PC-3 (cell line): Measurements from ENCODE around the gene ADGRG3. TPM values are rescaled to one million over a fixed set of nuclear protein-coding genes. Genes with fewer than 3 reads are reported as not detected.

Experiments
- ATAC-seq: fragments of 200-7000 bp; cut with Tn5 transposase; 2 replicates; pipeline ENCODE4 v1.9.1; 2020; ENCODE audit warnings: mild to moderate bottlenecking, moderate library complexity
- BruUV-seq: library from RNA; stranded (reverse); fragments of 400-500 nt; replicated peaks from 2 replicates; lab custom pipeline; 2021; lab: Mats Ljungman, UMichigan
- CTCF ChIA-PET: fragments of 300-600 bp; sonication (Branson Sonifier 250); formaldehyde crosslinking; loops from one replicate; lab custom pipeline; 2022; ENCODE audit warnings: antibody characterized with exemption; lab: Charles Lee
- POLR2A ChIA-PET: fragments of 300-600 bp; sonication (Branson Sonifier 250); formaldehyde crosslinking; loops from one replicate; lab custom pipeline; 2022; ENCODE audit warnings: antibody characterized with exemption; ENCODE audit not compliant: unreplicated experiment; lab: Charles Lee
- DNase-seq: peaks from one replicate; pipeline ENCODE4 v3.0.0-alpha.2; 2015
- H2AFZ ChIP-seq: fragments of 300-600 bp; sonication (generic); 2 replicates; pipeline ENCODE4 v1.6.0; 2016; ENCODE audit warnings: antibody characterized with exemption, low read length
- H3F3A ChIP-seq: fragments of 300-600 bp; sonication (generic); one replicate; pipeline ENCODE4 v1.6.0; 2017; ENCODE audit warnings: antibody characterized with exemption, low read length, control low read depth, mild to moderate bottlenecking; ENCODE audit not compliant: unreplicated experiment
- H3K27ac ChIP-seq: fragments of 300-600 bp; sonication (generic); 2 replicates; pipeline ENCODE4 v1.5.1; 2016; ENCODE audit warnings: mild to moderate bottlenecking, low read length
- H3K27me3 ChIP-seq: fragments of 300-600 bp; sonication (generic); 2 replicates; pipeline ENCODE4 v1.6.1; 2016; ENCODE audit warnings: low read length, mixed read lengths
- H3K36me3 ChIP-seq: fragments of 300-600 bp; sonication (generic); 2 replicates; pipeline ENCODE4 v1.6.1; 2016; ENCODE audit warnings: low read depth, mixed run types, low read length, mixed read lengths
- H3K4me1 ChIP-seq: fragments of 300-600 bp; sonication (generic); 2 replicates; pipeline ENCODE4 v1.5.1; 2016; ENCODE audit warnings: low read length; ENCODE audit not compliant: insufficient read depth
- H3K4me2 ChIP-seq: fragments of 300-600 bp; sonication (generic); 2 replicates; pipeline ENCODE4 v1.6.0; 2016; ENCODE audit warnings: low read length
- H3K4me3 ChIP-seq: fragments of 300-600 bp; sonication (generic); 2 replicates; pipeline ENCODE4 v1.5.1; 2016; ENCODE audit warnings: mild to moderate bottlenecking, low read length, mixed read lengths
- H3K79me2 ChIP-seq: fragments of 300-600 bp; sonication (generic); 2 replicates; pipeline ENCODE4 v1.6.1; 2017; ENCODE audit warnings: low read length, mixed read lengths
- H3K9ac ChIP-seq: fragments of 300-600 bp; sonication (generic); 2 replicates; pipeline ENCODE4 v1.6.0; 2016; ENCODE audit warnings: mild to moderate bottlenecking, low read length
- H3K9me2 ChIP-seq: fragments of 300-600 bp; sonication (generic); replicated peaks from 2 replicates; pipeline ENCODE4 v1.6.1; 2016; ENCODE audit warnings: mixed run types, low read length, mixed read lengths
- H3K9me3 ChIP-seq: fragments of 300-600 bp; sonication (generic); 2 replicates; pipeline ENCODE4 v1.6.1; 2016; ENCODE audit warnings: low read length, mixed read lengths
- H4K20me1 ChIP-seq: fragments of 300-600 bp; sonication (generic); 2 replicates; pipeline ENCODE4 v1.6.1; 2016; ENCODE audit warnings: low read length, mixed read lengths
- CTCF ChIP-seq: fragments of 300-600 bp; sonication (generic); conservative IDR thresholded peaks from 2 replicates; pipeline ENCODE4 v1.5.1; 2017; ENCODE audit warnings: antibody characterized with exemption, low read depth, mild to moderate bottlenecking, low read length
- EZH2 ChIP-seq: fragments of 300-600 bp; sonication (generic); IDR thresholded peaks from one replicate; pipeline ENCODE4 v1.6.1; 2017; ENCODE audit warnings: antibody characterized with exemption, mild to moderate bottlenecking, low read length; ENCODE audit not compliant: unreplicated experiment
- EZH2phosphoT487 ChIP-seq: fragments of 300-600 bp; sonication (generic); IDR thresholded peaks from 2 replicates; pipeline ENCODE4 v1.6.1; 2018; ENCODE audit warnings: mild to moderate bottlenecking, antibody characterized with exemption, low read length, borderline replicate concordance
- intact Hi-C: fragments of 100-400 bp; cut with micrococcal nuclease; formaldehyde crosslinking; loops from 2 replicates; pipeline ENCODE4 v1.9.0; 2023
- total RNA-seq: library from RNA; depleted of rRNA; stranded (reverse); fragments of >200 nt; gene quantifications from 2 replicates; pipeline ENCODE4 v1.2.3, GENCODE V29; 2014

ADGRG3 gene
- total RNA-seq, 1 experiment from 2014 or later, result not detected

GRCh38 chr16:57672416-57672815 is 4.3 kb downstream of the ADGRG3 start:
- no peak overlapping the region for H3K27ac ChIP-seq
- no peaks in the 10 kb centered on the region for H3F3A ChIP-seq
- no peak overlapping the region for H3K4me3 ChIP-seq
- intact Hi-C loops, result no loop called here
- H3K9ac ChIP-seq, result no peak overlapping the region
- no peaks in the 10 kb centered on the region for H3K36me3 ChIP-seq
- no peak for ATAC-seq
- BruUV-seq, result no TSS peak
- POLR2A ChIA-PET, result interaction anchor here (0.5 kb wide), 1 partner anchor 63 kb away, joined by 8 read pairs; the partner anchor contains the start of gene KATNB1
- peaks cover 8% of the 10 kb centered on the region; the same call in 1 of the 2 replicates for H3K4me1 ChIP-seq
- CTCF ChIA-PET, result no interaction called here
- H4K20me1 ChIP-seq, result no peaks in the 10 kb centered on the region
- no peaks in the 10 kb centered on the region for H3K27me3 ChIP-seq
- H2AFZ ChIP-seq, result no peak overlapping the region
- no peaks in the 10 kb centered on the region for H3K79me2 ChIP-seq
- no peaks in the 10 kb centered on the region for H3K9me2 ChIP-seq
- TF ChIP-seq EZH2phosphoT487 (no peak), CTCF (no peak), EZH2 (no peak)
- no peak for DNase-seq
- no peak overlapping the region for H3K4me2 ChIP-seq
- no peaks in the 10 kb centered on the region for H3K9me3 ChIP-seq

GRCh38 chr16:57672824-57673223 is 4.7 kb downstream of the ADGRG3 start:
- no peaks in the 10 kb centered on the region for H3K36me3 ChIP-seq
- H3K9me3 ChIP-seq, result no peaks in the 10 kb centered on the region
- POLR2A ChIA-PET, result no interaction called here
- no peak for DNase-seq
- BruUV-seq, result no TSS peak
- H3K9me2 ChIP-seq, result no peaks in the 10 kb centered on the region
- no peaks in the 10 kb centered on the region for H3K79me2 ChIP-seq
- H3K27me3 ChIP-seq, result no peaks in the 10 kb centered on the region
- no peak overlapping the region for H3K9ac ChIP-seq
- H3K27ac ChIP-seq, result no peak overlapping the region
- no peak for ATAC-seq
- no peaks in the 10 kb centered on the region for H4K20me1 ChIP-seq
- TF ChIP-seq EZH2phosphoT487, result no peak
- TF ChIP-seq CTCF, result no peak
- no peak for TF ChIP-seq EZH2
- H2AFZ ChIP-seq, result no peak overlapping the region
- CTCF ChIA-PET, result no interaction called here
- H3F3A ChIP-seq, result no peaks in the 10 kb centered on the region
- H3K4me1 ChIP-seq, result peaks cover 13% of the 10 kb centered on the region; the same call in 1 of the 2 replicates
- intact Hi-C loops, result no loop called here
- H3K4me3 ChIP-seq, result no peak overlapping the region
- no peak overlapping the region for H3K4me2 ChIP-seq

GRCh38 chr16:57675741-57676551 is 7.8 kb downstream of the ADGRG3 start:
- H3K9me2 ChIP-seq, result no peaks in the 10 kb centered on the region
- BruUV-seq, result no TSS peak
- no peak overlapping the region for H3K9ac ChIP-seq
- H3K27me3 ChIP-seq, result no peaks in the 10 kb centered on the region
- H3K4me1 ChIP-seq, result peaks cover 16% of the 10 kb centered on the region; the same call in 1 of the 2 replicates
- no peak overlapping the region for H3K27ac ChIP-seq
- TF ChIP-seq CTCF (no peak), EZH2phosphoT487 (no peak), EZH2 (no peak)
- no peak overlapping the region for H3K4me3 ChIP-seq
- H3F3A ChIP-seq, result no peaks in the 10 kb centered on the region
- no peaks in the 10 kb centered on the region for H4K20me1 ChIP-seq
- DNase-seq (no peak), ATAC-seq (no peak)
- no peaks in the 10 kb centered on the region for H3K9me3 ChIP-seq
- intact Hi-C loops, result no loop called here
- no peak overlapping the region for H3K4me2 ChIP-seq
- no peaks in the 10 kb centered on the region for H3K36me3 ChIP-seq
- ChIA-PET POLR2A (no interaction called here), CTCF (interaction anchor here (0.6 kb wide), 1 partner anchor 105 kb away, joined by 3 read pairs; no protein-coding TSS in a partner anchor)
- H3K79me2 ChIP-seq, result no peaks in the 10 kb centered on the region
- H2AFZ ChIP-seq, result no peak overlapping the region
